Epithelial cell of proximal tubule (primary cell): ENCODE results near the gene TMEM120B. TPM values are rescaled to one million over a fixed set of nuclear protein-coding genes. Genes with fewer than 3 reads are reported as not detected.

Experiments
- DNase-seq: peaks from one replicate; pipeline ENCODE4 v3.0.0-alpha.2; 2011; ENCODE audit warnings: low read depth
- H3K4me3 ChIP-seq: 2 replicates; pipeline ENCODE4 v1.5.1; 2011; ENCODE audit warnings: low read depth, mild to moderate bottlenecking, low read length
- CTCF ChIP-seq: conservative IDR thresholded peaks from 2 replicates; pipeline ENCODE4 v1.5.1; 2012; ENCODE audit warnings: low read depth, mild to moderate bottlenecking, low read length
- total RNA-seq: library from RNA; depleted of rRNA; stranded (reverse); fragments of >200 nt; gene quantifications from 2 replicates; pipeline ENCODE4 v1.2.3, GENCODE V29; 2015

Gene TMEM120B
- total RNA-seq, 1 donor from 2014 or later, result 5.5 TPM

DNA sequence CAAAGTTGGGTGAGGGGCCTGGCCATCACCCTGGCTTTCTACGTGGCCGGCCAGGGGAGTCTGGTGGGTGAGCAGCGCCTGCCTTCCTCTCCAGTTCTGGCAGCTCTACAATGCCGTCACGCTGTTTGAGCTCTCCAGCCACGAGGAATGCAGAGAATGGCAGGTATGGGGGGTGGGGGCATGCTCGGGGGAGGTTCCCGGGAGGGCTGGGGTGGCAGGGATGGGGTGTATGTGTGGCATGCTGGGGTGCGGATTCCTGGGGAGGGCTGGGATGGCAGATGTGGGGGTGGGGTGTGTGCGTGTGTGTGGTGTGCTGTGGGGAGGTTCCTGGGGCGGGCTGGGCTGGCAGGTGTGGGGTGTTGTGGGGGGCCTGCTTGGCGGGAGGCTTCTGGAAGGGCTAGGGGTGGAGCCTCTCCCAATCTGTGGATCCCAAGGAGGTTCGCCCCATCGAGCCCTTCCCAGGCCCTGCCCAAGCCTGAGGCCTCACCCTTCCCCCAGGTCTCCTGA, 62.5 kb downstream of the TMEM120B start:
- H3K4me3 ChIP-seq, result no peak overlapping the region
- DNase-seq, result no peak
- no peak for TF ChIP-seq CTCF

GRCh38 chr12:121775501-121775900, 62.9 kb downstream of the TMEM120B start:
- no peak overlapping the region for H3K4me3 ChIP-seq
- TF ChIP-seq CTCF, result no peak
- no peak for DNase-seq

- no peak for DNase-seq
- no peak overlapping the region for H3K4me3 ChIP-seq
- TF ChIP-seq CTCF, result peak; percentile 92
These were observed 63.9 kb downstream of the TMEM120B start for GRCh38 chr12:121776190-121777098.

- H3K4me3 ChIP-seq, result no peak overlapping the region
- TF ChIP-seq CTCF, result no peak
- DNase-seq, result no peak
These were observed 66.2 kb downstream of the TMEM120B start for GRCh38 chr12:121778567-121779421.

DNA sequence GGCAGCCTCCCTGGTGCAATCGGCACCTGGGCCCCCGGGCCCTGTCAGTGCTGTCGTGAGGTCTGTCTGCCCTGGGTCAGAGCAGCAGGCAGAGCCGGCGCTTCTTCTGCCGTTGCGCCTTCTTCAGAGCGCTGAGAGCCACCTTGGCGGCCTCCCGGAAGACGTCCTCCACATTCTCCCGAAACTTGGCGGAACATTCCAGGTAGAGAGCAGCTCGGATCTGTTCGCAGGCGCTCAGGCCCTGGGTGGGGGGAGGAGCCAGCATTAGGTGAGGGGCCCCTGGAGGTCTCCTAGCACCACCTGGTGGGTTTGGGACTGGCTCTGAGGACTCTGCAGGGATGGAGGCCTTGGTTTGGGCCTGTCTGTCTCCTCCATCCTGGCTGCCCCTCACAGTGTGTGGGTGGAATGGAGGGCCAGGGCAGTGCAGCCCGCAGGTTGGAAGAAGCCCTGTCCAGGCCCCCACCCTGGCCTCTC, 66.9 kb downstream of the TMEM120B start:
- H3K4me3 ChIP-seq, result no peak overlapping the region
- DNase-seq, result no peak
- no peak for TF ChIP-seq CTCF

DNA sequence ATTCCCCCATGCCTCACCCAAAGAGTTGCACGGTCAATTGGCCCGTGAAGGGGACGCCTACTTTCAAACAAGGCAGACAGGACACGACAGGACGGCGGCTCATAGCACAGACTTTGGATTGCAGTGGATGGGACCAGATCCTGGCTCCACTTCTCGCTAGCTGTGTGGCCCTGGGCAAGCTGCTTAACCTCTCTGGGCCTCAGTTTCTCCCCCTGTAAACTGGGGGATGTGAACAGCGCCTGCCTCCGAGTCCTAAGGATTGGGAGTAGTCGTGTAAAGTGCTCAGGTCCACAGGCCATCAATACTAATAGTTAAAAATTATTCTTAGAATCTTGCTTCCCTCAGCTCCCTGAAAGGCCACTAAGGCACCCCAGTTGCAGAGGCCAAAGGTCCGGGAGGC, 67.9 kb downstream of the TMEM120B start:
- DNase-seq, result no peak
- no peak overlapping the region for H3K4me3 ChIP-seq
- TF ChIP-seq CTCF, result no peak
